A673 (cell line): ENCODE results near the gene L3MBTL3. TPM values are rescaled to one million over a fixed set of nuclear protein-coding genes. Genes with fewer than 3 reads are reported as not detected.

Source experiments
- BruUV-seq: library from RNA; stranded (reverse); fragments of 400-500 nt; replicated peaks from 2 replicates; lab custom pipeline; 2021; lab: Mats Ljungman, UMichigan
- CTCF ChIA-PET: fragments of 300-600 bp; sonication (Branson Sonifier 250); formaldehyde crosslinking; loops from one replicate; lab custom pipeline; 2022; ENCODE audit warnings: antibody characterized with exemption; lab: Charles Lee
- POLR2A ChIA-PET: fragments of 300-600 bp; sonication (Branson Sonifier 250); formaldehyde crosslinking; loops from one replicate; lab custom pipeline; 2022; ENCODE audit warnings: antibody characterized with exemption; ENCODE audit not compliant: low non-redundant PET; lab: Charles Lee
- DNase-seq: peaks from one replicate; pipeline ENCODE4 v3.0.0-alpha.2; 2015; ENCODE audit warnings: low spot score
- H3K27ac ChIP-seq: fragments of 200-600 bp; sonication (generic); 2 replicates; pipeline ENCODE4 v1.5.1; 2016; ENCODE audit warnings: mixed run types, low read depth, mild to moderate bottlenecking, mixed read lengths, antibody characterized with exemption, low read length; ENCODE audit not compliant: poor library complexity, severe bottlenecking
- H3K27me3 ChIP-seq: fragments of 200-600 bp; sonication (generic); replicated peaks from 2 replicates; pipeline ENCODE4 v1.6.1; 2017; ENCODE audit warnings: mixed run types, low read depth, mild to moderate bottlenecking, mixed read lengths, antibody characterized with exemption, low read length; ENCODE audit not compliant: insufficient read depth, poor library complexity
- H3K36me3 ChIP-seq: fragments of 200-600 bp; sonication (generic); 2 replicates; pipeline ENCODE4 v1.6.1; 2016; ENCODE audit warnings: mixed run types, mild to moderate bottlenecking, mixed read lengths, antibody characterized with exemption, low read length; ENCODE audit not compliant: insufficient read depth, poor library complexity, severe bottlenecking
- H3K4me1 ChIP-seq: fragments of 200-600 bp; sonication (generic); 2 replicates; pipeline ENCODE4 v1.6.1; 2017; ENCODE audit warnings: mixed run types, mild to moderate bottlenecking, mixed read lengths, antibody characterized with exemption, low read length; ENCODE audit not compliant: insufficient read depth, poor library complexity, severe bottlenecking
- H3K4me3 ChIP-seq: fragments of 200-600 bp; sonication (generic); 2 replicates; pipeline ENCODE4 v1.5.1; 2016; ENCODE audit warnings: low read depth, mixed run types, mild to moderate bottlenecking, mixed read lengths, low read length; ENCODE audit not compliant: poor library complexity, severe bottlenecking
- H3K9me3 ChIP-seq: fragments of 200-600 bp; sonication (generic); 2 replicates; pipeline ENCODE4 v1.6.1; 2016; ENCODE audit warnings: mixed run types, low read depth, mild to moderate bottlenecking, mixed read lengths, antibody characterized with exemption, low read length; ENCODE audit not compliant: poor library complexity, severe bottlenecking
- EZH2 ChIP-seq: fragments of 200-600 bp; sonication (generic); IDR thresholded peaks from 2 replicates; pipeline ENCODE4 v1.6.1; 2017; ENCODE audit warnings: borderline replicate concordance, low read depth, mild to moderate bottlenecking, mixed read lengths, antibody characterized with exemption, low read length; ENCODE audit not compliant: poor library complexity, severe bottlenecking
- intact Hi-C: fragments of 100-400 bp; cut with micrococcal nuclease; formaldehyde crosslinking; loops from one replicate; pipeline ENCODE4 v1.10.0; 2022; ENCODE audit not compliant: unreplicated experiment
- total RNA-seq: library from RNA; stranded (reverse); gene quantifications from 2 replicates; pipeline ENCODE4 v1.2.3, GENCODE V29; 2021
- TF ChIP-seq, protein P1 (sequence below): fragments of 300-800, 200-600 bp; sonication (generic); conservative IDR thresholded peaks from 2 replicates; pipeline ENCODE4 v1.5.1; 2017; ENCODE audit warnings: low read depth, mild to moderate bottlenecking, antibody characterized with exemption, low read length, moderate library complexity, mixed read lengths

L3MBTL3 gene
- total RNA-seq, 1 experiment from 2014 or later, result 40.8 TPM

DNA sequence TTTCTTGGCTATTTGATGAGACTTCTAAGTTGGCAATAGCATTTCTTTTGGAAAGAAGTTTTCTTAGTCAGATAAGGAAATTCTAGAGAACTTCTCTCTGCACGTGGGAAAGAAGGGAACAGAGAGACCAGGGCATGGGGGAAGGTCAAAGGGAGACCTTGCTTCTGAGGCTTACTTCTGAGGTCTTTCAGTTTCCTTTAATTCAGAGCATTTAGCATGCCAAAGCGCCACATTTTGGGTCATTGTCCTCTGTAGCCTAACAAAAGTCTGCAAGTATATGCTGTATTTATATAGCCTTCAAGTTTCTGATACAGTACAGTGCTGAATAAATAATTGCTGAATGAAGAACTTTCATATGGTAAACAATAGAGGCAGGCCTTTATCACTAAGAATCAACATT is 108.8 kb downstream of the L3MBTL3 start:
- H3K27me3 ChIP-seq, result no peaks in the 10 kb centered on the region
- POLR2A ChIA-PET, result no interaction called here
- intact Hi-C loops, result no loop called here
- no TSS peak for BruUV-seq
- DNase-seq, result no peak
- CTCF ChIA-PET, result no interaction called here
- no peaks in the 10 kb centered on the region for H3K9me3 ChIP-seq
- H3K27ac ChIP-seq, result no peak overlapping the region
- no peak overlapping the region for H3K4me3 ChIP-seq
- TF ChIP-seq, protein P1, sequence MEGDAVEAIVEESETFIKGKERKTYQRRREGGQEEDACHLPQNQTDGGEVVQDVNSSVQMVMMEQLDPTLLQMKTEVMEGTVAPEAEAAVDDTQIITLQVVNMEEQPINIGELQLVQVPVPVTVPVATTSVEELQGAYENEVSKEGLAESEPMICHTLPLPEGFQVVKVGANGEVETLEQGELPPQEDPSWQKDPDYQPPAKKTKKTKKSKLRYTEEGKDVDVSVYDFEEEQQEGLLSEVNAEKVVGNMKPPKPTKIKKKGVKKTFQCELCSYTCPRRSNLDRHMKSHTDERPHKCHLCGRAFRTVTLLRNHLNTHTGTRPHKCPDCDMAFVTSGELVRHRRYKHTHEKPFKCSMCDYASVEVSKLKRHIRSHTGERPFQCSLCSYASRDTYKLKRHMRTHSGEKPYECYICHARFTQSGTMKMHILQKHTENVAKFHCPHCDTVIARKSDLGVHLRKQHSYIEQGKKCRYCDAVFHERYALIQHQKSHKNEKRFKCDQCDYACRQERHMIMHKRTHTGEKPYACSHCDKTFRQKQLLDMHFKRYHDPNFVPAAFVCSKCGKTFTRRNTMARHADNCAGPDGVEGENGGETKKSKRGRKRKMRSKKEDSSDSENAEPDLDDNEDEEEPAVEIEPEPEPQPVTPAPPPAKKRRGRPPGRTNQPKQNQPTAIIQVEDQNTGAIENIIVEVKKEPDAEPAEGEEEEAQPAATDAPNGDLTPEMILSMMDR, result no peak
- TF ChIP-seq EZH2, result no peak
- H3K36me3 ChIP-seq, result no peaks in the 10 kb centered on the region
- H3K4me1 ChIP-seq, result no peaks in the 10 kb centered on the region

DNA sequence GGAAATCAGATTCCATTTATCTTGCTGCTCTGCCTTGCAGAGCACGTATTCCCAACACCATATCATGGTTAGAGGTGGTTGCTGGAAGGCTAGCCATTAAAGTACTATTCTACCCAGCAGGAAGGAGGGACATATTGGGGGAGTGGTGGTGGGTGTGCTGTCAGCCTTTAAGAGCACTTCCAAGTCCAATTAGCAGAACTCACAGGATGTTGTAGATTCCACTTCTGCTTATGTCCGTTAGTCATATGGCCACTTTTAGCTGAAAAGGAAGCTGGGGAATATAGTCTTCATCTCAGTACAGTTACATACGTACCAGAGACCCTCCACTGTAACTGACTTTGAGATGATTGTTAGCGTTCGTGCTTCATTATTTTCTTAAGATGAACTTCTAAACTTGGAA is 109.9 kb downstream of the L3MBTL3 start:
- Histone ChIP-seq H3K27ac (no peak overlapping the region), H3K27me3 (no peaks in the 10 kb centered on the region), H3K36me3 (no peaks in the 10 kb centered on the region), H3K9me3 (no peaks in the 10 kb centered on the region), H3K4me3 (no peak overlapping the region), H3K4me1 (no peaks in the 10 kb centered on the region)
- CTCF ChIA-PET, result no interaction called here
- POLR2A ChIA-PET, result no interaction called here
- no TSS peak for BruUV-seq
- no peak for TF ChIP-seq EZH2
- DNase-seq, result no peak
- intact Hi-C loops, result no loop called here

DNA sequence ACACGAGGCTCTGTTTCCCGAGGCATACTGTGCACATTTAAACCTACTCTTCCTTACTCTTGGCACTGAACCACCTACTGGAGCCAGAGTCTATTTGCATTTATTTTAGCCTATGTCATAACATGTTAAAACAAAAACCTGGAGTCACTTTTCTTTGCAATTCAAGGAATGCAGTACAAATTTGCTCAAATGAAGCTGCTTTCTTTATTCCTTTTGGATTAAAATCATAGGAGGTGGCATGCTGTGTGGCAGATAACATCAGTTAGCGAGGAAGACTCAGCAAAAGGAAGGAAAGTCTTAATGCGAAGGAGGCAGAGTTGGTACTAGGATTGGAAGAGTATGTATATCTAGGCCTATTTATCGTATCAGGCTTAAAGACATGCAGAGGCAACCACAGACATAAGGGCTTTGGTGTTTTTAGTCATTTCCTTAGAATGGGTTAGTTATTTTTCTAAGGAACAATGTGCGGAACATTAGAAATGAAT is 111.4 kb downstream of the L3MBTL3 start:
- peak; percentile 49 for DNase-seq
- CTCF ChIA-PET, result no interaction called here
- H3K27ac ChIP-seq, result no peak overlapping the region
- POLR2A ChIA-PET, result no interaction called here
- intact Hi-C loops, result no loop called here
- no peaks in the 10 kb centered on the region for H3K27me3 ChIP-seq
- no TSS peak for BruUV-seq
- peaks cover 3% of the 10 kb centered on the region for H3K4me1 ChIP-seq
- no peaks in the 10 kb centered on the region for H3K36me3 ChIP-seq
- no peak overlapping the region for H3K4me3 ChIP-seq
- H3K9me3 ChIP-seq, result no peaks in the 10 kb centered on the region
- no peak for TF ChIP-seq EZH2
- TF ChIP-seq, protein P1, result no peak

DNA sequence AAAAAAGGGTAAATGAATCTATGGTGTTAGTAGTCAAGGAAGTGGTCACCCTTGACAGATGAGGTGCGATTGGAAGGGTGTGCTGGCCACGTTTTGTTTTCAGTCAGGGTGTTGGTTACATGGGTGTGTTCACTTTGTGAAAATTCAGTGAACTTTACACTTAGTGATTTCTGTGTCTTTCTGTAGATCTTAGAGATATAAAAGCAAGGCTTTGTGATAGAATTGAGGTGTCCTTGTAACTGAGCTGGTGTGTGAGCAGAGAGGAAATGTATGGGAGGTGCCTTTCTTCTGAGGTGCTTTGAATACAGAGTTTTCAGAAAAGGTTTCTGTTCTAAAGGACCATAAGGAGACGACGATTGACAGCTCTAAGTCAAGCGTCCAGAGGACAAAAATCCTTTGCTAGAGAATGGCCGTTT is 113.9 kb downstream of the L3MBTL3 start:
- POLR2A ChIA-PET, result no interaction called here
- Histone ChIP-seq H3K9me3 (no peaks in the 10 kb centered on the region), H3K36me3 (no peaks in the 10 kb centered on the region), H3K27ac (no peak overlapping the region), H3K4me3 (no peak overlapping the region), H3K4me1 (peaks cover 3% of the 10 kb centered on the region), H3K27me3 (no peaks in the 10 kb centered on the region)
- TF ChIP-seq, protein P1, result no peak
- no peak for TF ChIP-seq EZH2
- CTCF ChIA-PET, result no interaction called here
- no peak for DNase-seq
- intact Hi-C loops, result no loop called here
- BruUV-seq, result no TSS peak
